Tibial nerve (tissue), 4 donors: ENCODE measurements around the gene COL4A5. TPM values are rescaled to one million over a fixed set of nuclear protein-coding genes. Genes with fewer than 3 reads are reported as not detected.

Source experiments
- DNase-seq, 2 donors: peaks; one replicate each; pipeline ENCODE4 v3.0.0-alpha.2; 2019; ENCODE audit warnings: low spot score in 2 of 2
- H3K27ac ChIP-seq, 4 donors: fragments of 200-600 bp; sonication (generic) in 3 of 4; one replicate each; pipeline ENCODE4 v1.5.1; 2017 to 2019; ENCODE audit warnings: mild to moderate bottlenecking in 1 of 4
- H3K27me3 ChIP-seq, 2 donors: fragments of 200-600 bp; sonication (generic) in 1 of 2; one replicate each; pipeline versions ENCODE4 v1.5.1 to v1.6.0; 2017 to 2019
- H3K36me3 ChIP-seq, 3 donors: fragments of 200-600 bp; sonication (generic); one replicate each; pipeline ENCODE4 v1.5.1; 2018 to 2019
- H3K4me1 ChIP-seq, 4 donors: fragments of 200-600 bp; sonication (generic) in 3 of 4; one replicate each; pipeline ENCODE4 v1.5.1; 2017 to 2019
- H3K4me3 ChIP-seq, 4 donors: fragments of 200-600 bp; sonication (generic) in 3 of 4; one replicate each; pipeline ENCODE4 v1.5.1; 2017 to 2019; ENCODE audit warnings: mild to moderate bottlenecking in 1 of 4, moderate library complexity in 1 of 4
- H3K9me3 ChIP-seq, 4 donors: fragments of 200-600 bp; sonication (generic) in 3 of 4; one replicate each; pipeline ENCODE4 v1.5.1; 2017 to 2019
- CTCF ChIP-seq, 5 experiments: fragments of 200-600 bp in 3 of 5; fragments of 450-650 bp in 2 of 5; sonication (generic) in 3 of 5; IDR thresholded peaks; one replicate each; pipeline ENCODE4 v1.5.1; 2016 to 2019; ENCODE audit warnings: antibody characterized with exemption in 5 of 5, mild to moderate bottlenecking in 3 of 5, moderate library complexity in 2 of 5
- EP300 ChIP-seq, 2 donors: sonication (generic); formaldehyde crosslinking; IDR thresholded peaks; one replicate each; pipeline ENCODE4 v1.6.1; 2017; ENCODE audit warnings: antibody characterized with exemption in 2 of 2, mild to moderate bottlenecking in 1 of 2
- POLR2A ChIP-seq, 2 donors: fragments of 450-650 bp; IDR thresholded peaks; one replicate each; pipeline ENCODE4 v1.6.1; 2017; ENCODE audit warnings: antibody characterized with exemption in 2 of 2, mild to moderate bottlenecking in 2 of 2, moderate library complexity in 2 of 2
- WGBS, 2 donors: methylation state at CpG; one replicate each; pipeline ENCODE4 v1.1.5; 2018; 5-methylcytosine and 5-hydroxymethylcytosine counted together
- total RNA-seq, 4 donors: library from RNA; depleted of rRNA; stranded (reverse); fragments of >200 nt; gene quantifications; one replicate each; pipeline ENCODE4 v1.1.0, GENCODE V29; 2016

Gene COL4A5
- total RNA-seq, 4 donors from 2014 or later = 7.4 to 24.9 (median 15.7) TPM

GRCh38 chrX:108537005-108537404 is 97.4 kb downstream of the COL4A5 start:
- Histone ChIP-seq H3K36me3 (no peaks in the 10 kb centered on the region), H3K4me1 (no peaks in the 10 kb centered on the region), H3K27ac (no peak overlapping the region), H3K9me3 (no peaks in the 10 kb centered on the region), H3K27me3 (peaks cover 0 to 9% of the 10 kb centered on the region in 2 donors), H3K4me3 (no peak overlapping the region)
- TF ChIP-seq POLR2A (IDR thresholded peaks at IDR 0.05) (no peak), CTCF (IDR thresholded peaks at IDR 0.05) (peak; percentile 30 to 59 (median 35))
- 10 to 19% methylated on average over 2 of the region's 2 CpGs for WGBS, 2 donors
- DNase-seq = peak in 1 of 2 donors; percentile 35

- no peaks in the 10 kb centered on the region for H3K36me3 ChIP-seq
- H3K27ac ChIP-seq = no peak overlapping the region
- H3K9me3 ChIP-seq = no peaks in the 10 kb centered on the region
- no peak for TF ChIP-seq POLR2A (IDR thresholded peaks at IDR 0.05)
- no peak for TF ChIP-seq EP300 (IDR thresholded peaks at IDR 0.05)
- DNase-seq = no peak
- H3K27me3 ChIP-seq = peaks cover 0 to 9% of the 10 kb centered on the region in 2 donors
- no peaks in the 10 kb centered on the region for H3K4me1 ChIP-seq
- H3K4me3 ChIP-seq = no peak overlapping the region
Measured at GRCh38 chrX:108541286-108541685, 101.6 kb downstream of the COL4A5 start.

- no peaks in the 10 kb centered on the region for H3K9me3 ChIP-seq
- H3K27ac ChIP-seq = no peak overlapping the region
- no peaks in the 10 kb centered on the region for H3K4me1 ChIP-seq
- WGBS, 2 donors = 73 to 93% methylated on average over 2 to 4 of the region's 4 CpGs
- no peak for DNase-seq
- H3K4me3 ChIP-seq = no peak overlapping the region
- no peaks in the 10 kb centered on the region for H3K27me3 ChIP-seq
- H3K36me3 ChIP-seq = no peaks in the 10 kb centered on the region
- TF ChIP-seq EP300 (IDR thresholded peaks at IDR 0.05) (no peak), CTCF (IDR thresholded peaks at IDR 0.05) (no peak), POLR2A (IDR thresholded peaks at IDR 0.05) (no peak)
Measured at GRCh38 chrX:108557580-108557979, 117.9 kb downstream of the COL4A5 start.

- H3K27me3 ChIP-seq = no peaks in the 10 kb centered on the region
- H3K9me3 ChIP-seq = no peaks in the 10 kb centered on the region
- no peak overlapping the region for H3K4me3 ChIP-seq
- H3K27ac ChIP-seq = no peak overlapping the region
- H3K36me3 ChIP-seq = no peaks in the 10 kb centered on the region
- H3K4me1 ChIP-seq = no peaks in the 10 kb centered on the region
- no peak for DNase-seq
- 89 to 100% methylated on average over 1 of the region's 1 CpG for WGBS, 2 donors
- no peak for TF ChIP-seq EP300 (IDR thresholded peaks at IDR 0.05)
- no peak for TF ChIP-seq CTCF (IDR thresholded peaks at IDR 0.05)
- no peak for TF ChIP-seq POLR2A (IDR thresholded peaks at IDR 0.05)
Measured at GRCh38 chrX:108558217-108558616, 118.6 kb downstream of the COL4A5 start.

GRCh38 chrX:108573136-108573535 is 133.5 kb downstream of the COL4A5 start:
- no peaks in the 10 kb centered on the region for H3K9me3 ChIP-seq
- TF ChIP-seq CTCF (IDR thresholded peaks at IDR 0.05) = no peak
- no peak for TF ChIP-seq POLR2A (IDR thresholded peaks at IDR 0.05)
- TF ChIP-seq EP300 (IDR thresholded peaks at IDR 0.05) = no peak
- H3K27ac ChIP-seq = no peak overlapping the region
- no peak for DNase-seq
- H3K27me3 ChIP-seq = peaks cover 0 to 13% of the 10 kb centered on the region in 2 donors
- no peaks in the 10 kb centered on the region for H3K4me1 ChIP-seq
- no peak overlapping the region for H3K4me3 ChIP-seq
- H3K36me3 ChIP-seq = no peaks in the 10 kb centered on the region

GRCh38 chrX:108582151-108582550 is 142.5 kb downstream of the COL4A5 start:
- H3K9me3 ChIP-seq = no peaks in the 10 kb centered on the region
- no peak for TF ChIP-seq EP300 (IDR thresholded peaks at IDR 0.05)
- no peak for TF ChIP-seq CTCF (IDR thresholded peaks at IDR 0.05)
- no peak for TF ChIP-seq POLR2A (IDR thresholded peaks at IDR 0.05)
- no peak overlapping the region for H3K27ac ChIP-seq
- H3K4me3 ChIP-seq = no peak overlapping the region
- H3K27me3 ChIP-seq = peaks cover 0 to 16% of the 10 kb centered on the region in 2 donors
- DNase-seq = no peak
- no peaks in the 10 kb centered on the region for H3K4me1 ChIP-seq
- WGBS, 2 donors = 44% methylated on average over 1 of the region's 1 CpG
- H3K36me3 ChIP-seq = no peaks in the 10 kb centered on the region
